ENCODE measurements around the gene CPNE8.

DNA sequence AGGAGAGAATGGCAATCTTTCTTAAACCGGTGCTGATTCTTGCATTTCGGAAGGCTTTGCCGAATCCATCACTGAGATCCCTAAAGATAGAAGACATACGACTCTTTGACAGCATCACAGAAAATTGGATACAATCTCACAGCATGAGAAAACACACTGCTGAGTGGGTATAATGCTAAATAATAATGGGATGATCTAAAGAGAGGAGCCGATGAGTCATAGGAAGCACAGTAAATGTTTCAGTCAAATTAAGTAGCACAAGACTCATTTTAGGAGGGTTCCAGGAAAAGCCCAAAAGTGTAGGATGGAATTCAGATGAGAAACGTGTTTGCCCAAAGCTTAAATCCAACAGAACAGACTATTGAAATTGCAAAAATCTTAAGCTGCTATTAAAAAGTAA lies 81.7 kb downstream of the CPNE8 start:
- TF ChIP-seq, protein P1, sequence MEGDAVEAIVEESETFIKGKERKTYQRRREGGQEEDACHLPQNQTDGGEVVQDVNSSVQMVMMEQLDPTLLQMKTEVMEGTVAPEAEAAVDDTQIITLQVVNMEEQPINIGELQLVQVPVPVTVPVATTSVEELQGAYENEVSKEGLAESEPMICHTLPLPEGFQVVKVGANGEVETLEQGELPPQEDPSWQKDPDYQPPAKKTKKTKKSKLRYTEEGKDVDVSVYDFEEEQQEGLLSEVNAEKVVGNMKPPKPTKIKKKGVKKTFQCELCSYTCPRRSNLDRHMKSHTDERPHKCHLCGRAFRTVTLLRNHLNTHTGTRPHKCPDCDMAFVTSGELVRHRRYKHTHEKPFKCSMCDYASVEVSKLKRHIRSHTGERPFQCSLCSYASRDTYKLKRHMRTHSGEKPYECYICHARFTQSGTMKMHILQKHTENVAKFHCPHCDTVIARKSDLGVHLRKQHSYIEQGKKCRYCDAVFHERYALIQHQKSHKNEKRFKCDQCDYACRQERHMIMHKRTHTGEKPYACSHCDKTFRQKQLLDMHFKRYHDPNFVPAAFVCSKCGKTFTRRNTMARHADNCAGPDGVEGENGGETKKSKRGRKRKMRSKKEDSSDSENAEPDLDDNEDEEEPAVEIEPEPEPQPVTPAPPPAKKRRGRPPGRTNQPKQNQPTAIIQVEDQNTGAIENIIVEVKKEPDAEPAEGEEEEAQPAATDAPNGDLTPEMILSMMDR (IDR thresholded peaks at IDR 0.05): no peak
- TF ChIP-seq POLR2A (IDR thresholded peaks at IDR 0.05): no peak
- TF ChIP-seq POLR2AphosphoS5 (IDR thresholded peaks at IDR 0.05): no peak
- TF ChIP-seq EP300 (IDR thresholded peaks at IDR 0.05): no peak

Data from stomach (tissue), 4 donors.